ENCODE data around the gene VIPR2.

The VIPR2 gene

DNA sequence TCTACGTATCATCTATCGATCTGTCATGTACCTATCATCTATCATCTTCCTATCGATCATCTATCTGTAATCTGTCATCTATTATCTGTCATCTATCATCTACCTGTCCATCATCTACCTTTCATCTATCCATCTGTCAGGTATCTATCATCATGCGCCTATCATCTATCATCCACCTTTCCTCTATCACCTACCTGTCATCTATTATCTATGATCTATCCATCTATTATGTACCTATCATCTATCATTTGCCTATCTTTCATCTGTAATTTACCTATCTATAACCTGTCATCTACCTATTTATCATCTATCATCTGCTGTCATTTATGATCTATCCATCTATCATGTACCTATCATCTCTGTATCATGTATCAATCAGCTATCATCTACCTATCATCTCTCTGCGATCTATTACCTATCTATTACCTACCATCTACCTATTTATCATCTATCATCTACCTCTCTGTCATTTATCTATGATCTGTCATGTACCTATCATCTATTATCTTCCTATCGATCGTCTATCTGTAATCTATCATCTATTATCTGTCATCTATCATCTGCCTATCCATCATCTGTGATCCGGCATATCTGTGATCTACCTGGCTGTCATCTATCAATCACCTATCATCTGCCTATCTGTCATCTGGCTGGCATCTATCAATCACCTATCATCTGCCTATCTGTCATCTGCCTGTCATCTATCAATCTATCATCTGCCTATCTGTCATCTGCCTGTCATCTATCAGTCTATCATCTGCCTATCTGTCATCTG is 1.6 kb upstream of the VIPR2 start:
- no peaks in the 10 kb centered on the region for H3K4me1 ChIP-seq (ENCODE audit: control insufficient read depth in 1 of 2, insufficient read depth in 1 of 2, low read depth in 1 of 2, low read length in 1 of 2)
- peaks cover 78% of the 10 kb centered on the region for H3K27me3 ChIP-seq
- H3K36me3 ChIP-seq, result no peaks in the 10 kb centered on the region
- H3K9me3 ChIP-seq, result no peaks in the 10 kb centered on the region
- TF ChIP-seq CTCF (IDR thresholded peaks at IDR 0.05), result no peak
- no peak overlapping the region for H3K27ac ChIP-seq
- H3K4me3 ChIP-seq (ENCODE audit: low read depth in 1 of 2, low read length in 1 of 2), result no peak overlapping the region

DNA sequence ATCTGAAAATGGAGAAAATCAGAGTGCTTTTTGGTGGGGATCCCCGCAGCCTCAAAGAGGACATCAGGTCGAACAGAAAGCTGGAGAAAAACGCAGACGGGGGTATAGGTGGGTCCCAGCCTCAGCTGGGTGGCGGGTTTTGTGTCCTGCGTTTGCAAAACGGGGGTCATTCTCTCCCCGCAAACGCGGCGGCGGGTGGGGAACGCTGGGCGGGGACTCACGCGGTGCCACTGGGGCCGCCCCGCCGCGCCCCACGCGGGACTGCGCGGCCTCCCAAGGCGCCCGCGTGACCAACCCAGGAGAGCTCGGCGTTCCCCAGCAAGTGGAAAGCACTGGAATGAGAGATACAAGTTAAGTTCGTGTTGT is 806 bp upstream of the VIPR2 start:
- H3K4me3 ChIP-seq (ENCODE audit: low read depth in 1 of 2, low read length in 1 of 2), result no peak overlapping the region
- no peaks in the 10 kb centered on the region for H3K4me1 ChIP-seq (ENCODE audit: control insufficient read depth in 1 of 2, insufficient read depth in 1 of 2, low read depth in 1 of 2, low read length in 1 of 2)
- peaks cover 86% of the 10 kb centered on the region for H3K27me3 ChIP-seq
- no peaks in the 10 kb centered on the region for H3K36me3 ChIP-seq
- TF ChIP-seq CTCF (IDR thresholded peaks at IDR 0.05), result no peak
- H3K27ac ChIP-seq, result no peak overlapping the region
- no peaks in the 10 kb centered on the region for H3K9me3 ChIP-seq

- no peaks in the 10 kb centered on the region for H3K36me3 ChIP-seq
- H3K27ac ChIP-seq, result no peak overlapping the region
- TF ChIP-seq CTCF (IDR thresholded peaks at IDR 0.05), result no peak
- no peaks in the 10 kb centered on the region for H3K9me3 ChIP-seq
- no peaks in the 10 kb centered on the region for H3K4me1 ChIP-seq (ENCODE audit: control insufficient read depth in 1 of 2, insufficient read depth in 1 of 2, low read depth in 1 of 2, low read length in 1 of 2)
- H3K4me3 ChIP-seq (ENCODE audit: low read depth in 1 of 2, low read length in 1 of 2), result no peak overlapping the region
- peaks cover 91% of the 10 kb centered on the region for H3K27me3 ChIP-seq
These were observed 598 bp downstream of the VIPR2 start for GRCh38 chr7:159143780-159144757.

DNA sequence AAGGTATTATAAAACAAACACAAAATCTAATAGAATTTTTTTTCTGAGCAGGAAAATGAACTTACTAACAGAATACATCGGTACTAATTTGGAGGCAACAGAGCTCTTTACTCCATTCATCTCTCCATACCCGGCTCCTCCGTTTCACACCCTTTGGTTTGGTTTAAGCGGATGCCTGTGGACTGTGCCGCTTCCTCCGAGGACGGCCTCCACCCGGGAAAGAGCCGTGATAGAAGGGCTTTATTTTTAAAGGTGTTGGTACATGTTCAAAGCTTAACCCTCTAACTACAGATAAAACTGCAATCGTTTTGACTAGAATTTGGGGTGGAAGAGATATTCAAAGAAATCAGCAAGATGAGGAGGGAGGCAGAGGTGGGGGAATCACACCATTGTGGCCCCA is 1.9 kb downstream of the VIPR2 start:
- Histone ChIP-seq H3K27me3 (peaks cover 82% of the 10 kb centered on the region), H3K4me1 (ENCODE audit: control insufficient read depth in 1 of 2, insufficient read depth in 1 of 2, low read depth in 1 of 2, low read length in 1 of 2) (no peaks in the 10 kb centered on the region), H3K27ac (no peak overlapping the region), H3K4me3 (ENCODE audit: low read depth in 1 of 2, low read length in 1 of 2) (no peak overlapping the region), H3K36me3 (no peaks in the 10 kb centered on the region), H3K9me3 (no peaks in the 10 kb centered on the region)
- TF ChIP-seq CTCF (IDR thresholded peaks at IDR 0.05), result no peak

- no peaks in the 10 kb centered on the region for H3K36me3 ChIP-seq
- no peak overlapping the region for H3K27ac ChIP-seq
- H3K9me3 ChIP-seq, result no peaks in the 10 kb centered on the region
- H3K27me3 ChIP-seq, result peaks cover 77% of the 10 kb centered on the region
- H3K4me3 ChIP-seq (ENCODE audit: low read depth in 1 of 2, low read length in 1 of 2), result no peak overlapping the region
- H3K4me1 ChIP-seq (ENCODE audit: control insufficient read depth in 1 of 2, insufficient read depth in 1 of 2, low read depth in 1 of 2, low read length in 1 of 2), result no peaks in the 10 kb centered on the region
- TF ChIP-seq CTCF (IDR thresholded peaks at IDR 0.05), result no peak
These were observed 2.5 kb downstream of the VIPR2 start for GRCh38 chr7:159142199-159142598.

Data from neutrophil (primary cell).